NCI-H2081 treated with DMSO at 0.1 percent for 48 hours (cell line): ENCODE data around the gene NMNAT3.

Experiments
- DNase-seq: peaks from one replicate; lab custom pipeline; 2025; lab: John Stamatoyannopoulos, UW

The NMNAT3 gene

DNA sequence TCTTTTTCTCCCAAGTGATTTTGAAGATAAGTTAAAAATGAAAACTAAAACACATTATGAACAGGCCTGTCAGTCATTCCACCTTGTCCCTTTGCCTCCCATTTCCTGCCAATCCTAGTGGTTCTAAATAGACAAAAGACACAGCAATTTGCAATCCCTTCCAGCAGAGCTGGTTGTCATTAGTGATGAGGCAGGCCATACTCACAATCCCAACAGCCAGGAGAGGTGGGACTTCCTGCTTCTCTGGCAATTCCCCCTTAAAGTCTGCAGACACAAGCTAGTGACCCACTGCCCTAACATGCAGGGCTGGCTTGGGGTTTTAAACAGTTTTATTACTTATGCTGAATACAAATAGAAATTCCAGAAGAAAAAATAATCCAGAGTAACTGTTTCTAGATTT, 99.9 kb downstream of the NMNAT3 start:
- no peak for DNase-seq

DNA sequence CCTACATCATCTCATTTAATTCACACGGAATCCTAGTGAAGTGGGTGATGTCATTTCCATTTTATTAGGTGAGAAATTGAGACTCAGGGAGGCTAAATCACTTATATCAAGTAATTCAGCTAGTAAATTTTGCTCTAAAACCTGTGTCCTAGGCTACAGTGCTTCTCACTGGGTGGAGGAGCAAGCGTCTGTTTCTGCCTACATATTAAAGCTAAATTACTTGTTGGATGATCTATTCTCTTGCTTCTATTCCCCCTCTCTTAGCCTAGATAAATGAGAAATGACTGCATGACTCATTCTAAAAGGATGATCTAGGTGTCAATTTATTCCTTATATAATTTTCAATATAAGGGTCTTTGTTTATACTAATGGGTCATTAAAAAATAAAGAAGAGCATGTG, 100.4 kb downstream of the NMNAT3 start:
- no peak for DNase-seq

DNA sequence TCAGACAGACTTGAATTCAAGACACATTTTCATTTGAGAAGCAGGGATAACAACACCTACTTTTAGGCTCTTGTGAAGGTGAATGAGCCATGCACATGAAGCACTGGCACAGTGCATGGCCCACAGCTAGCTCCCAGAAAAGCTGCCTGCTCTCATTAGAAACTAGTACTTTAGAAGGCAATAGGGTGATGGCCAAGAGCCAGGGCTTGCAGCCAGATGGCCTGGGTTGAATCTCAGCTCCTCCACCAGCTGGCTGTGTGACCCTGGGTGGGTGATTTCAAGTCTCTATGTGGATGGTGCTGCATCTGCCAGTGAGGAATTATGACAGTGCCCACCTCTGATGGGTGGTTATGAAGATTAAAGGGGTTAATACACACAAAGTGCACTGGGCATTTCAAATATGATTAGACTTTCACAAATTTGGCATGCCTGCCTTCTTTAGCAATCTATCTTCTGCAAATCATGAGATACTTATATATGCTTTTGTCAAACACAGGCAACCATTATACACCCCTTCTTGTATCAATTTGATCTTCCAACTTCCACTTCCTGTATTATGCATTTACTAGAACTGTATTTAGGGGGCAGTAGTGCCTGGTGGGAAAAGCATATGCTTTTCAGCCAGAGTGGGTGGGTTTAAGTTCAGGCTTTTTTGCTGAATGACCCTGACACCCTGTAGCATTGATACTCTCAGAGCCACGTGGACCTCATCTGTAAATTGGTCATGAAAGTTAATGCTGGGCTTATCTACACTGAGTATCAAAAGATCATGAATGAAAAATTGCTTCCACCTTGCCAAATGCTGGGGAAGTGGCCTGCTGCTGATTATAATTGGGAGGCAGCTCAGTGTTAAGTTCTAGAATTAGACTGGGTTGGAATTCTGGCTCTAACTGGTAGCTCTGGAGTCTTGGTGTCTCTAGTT, 103.5 kb downstream of the NMNAT3 start:
- no peak for DNase-seq

DNA sequence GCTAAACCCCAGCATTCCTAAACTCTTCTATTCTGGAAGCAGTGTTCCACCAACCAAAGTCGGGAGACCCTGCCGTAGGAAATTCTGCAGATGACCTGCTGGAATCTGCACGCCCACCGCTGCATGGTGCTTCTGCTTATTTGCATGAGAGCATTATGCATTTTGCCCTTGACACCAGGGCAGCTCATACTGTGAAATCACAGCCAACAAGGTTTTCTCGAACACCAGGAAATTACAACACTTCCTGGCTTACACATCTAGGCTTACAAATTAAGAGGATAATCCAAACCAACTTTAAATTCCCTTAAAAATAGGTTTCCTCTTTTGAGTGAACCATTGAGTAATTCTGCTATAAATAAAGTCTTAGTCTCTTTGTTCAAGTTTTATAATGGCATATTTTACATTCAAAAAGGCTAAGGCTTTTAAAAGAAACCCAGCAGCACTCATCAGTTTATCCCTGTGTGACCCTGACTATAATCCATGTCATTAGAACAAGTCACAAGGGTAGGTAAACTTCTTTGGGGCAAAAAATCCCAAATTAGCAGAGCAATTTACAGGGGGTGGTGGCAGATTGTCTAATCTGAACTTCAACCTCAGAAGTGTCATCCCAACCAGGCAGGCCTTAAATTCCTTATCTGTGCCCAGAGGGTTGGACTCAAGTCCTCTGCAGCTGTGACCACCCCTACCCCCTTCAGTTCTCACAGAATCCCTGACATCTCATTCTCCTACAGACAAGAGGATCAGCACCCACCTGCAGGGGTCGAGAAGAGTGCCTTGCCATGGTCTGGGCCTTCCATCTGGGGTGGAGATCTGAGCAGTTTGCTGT, 104.7 kb downstream of the NMNAT3 start:
- DNase-seq = no peak

DNA sequence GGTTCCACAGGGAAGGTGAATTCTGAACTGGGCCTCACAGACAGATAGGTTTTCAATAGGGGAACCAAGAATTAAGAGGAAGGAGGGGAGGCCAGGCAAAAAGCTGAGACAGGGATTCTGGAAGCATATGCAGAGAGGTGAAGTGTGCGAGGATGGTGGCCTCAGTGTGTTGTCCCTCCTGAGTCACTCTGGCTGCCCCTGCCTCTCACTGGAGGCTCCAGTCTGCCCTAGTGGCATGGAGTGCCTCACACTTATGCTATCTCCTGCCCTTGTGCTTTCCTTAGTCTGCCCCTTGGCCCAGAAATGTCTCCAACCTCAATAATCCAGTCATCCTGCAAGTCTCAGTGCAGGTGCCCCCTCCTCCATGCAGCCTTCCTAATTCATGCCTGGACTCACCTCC, 106.1 kb downstream of the NMNAT3 start:
- DNase-seq = no peak

DNA sequence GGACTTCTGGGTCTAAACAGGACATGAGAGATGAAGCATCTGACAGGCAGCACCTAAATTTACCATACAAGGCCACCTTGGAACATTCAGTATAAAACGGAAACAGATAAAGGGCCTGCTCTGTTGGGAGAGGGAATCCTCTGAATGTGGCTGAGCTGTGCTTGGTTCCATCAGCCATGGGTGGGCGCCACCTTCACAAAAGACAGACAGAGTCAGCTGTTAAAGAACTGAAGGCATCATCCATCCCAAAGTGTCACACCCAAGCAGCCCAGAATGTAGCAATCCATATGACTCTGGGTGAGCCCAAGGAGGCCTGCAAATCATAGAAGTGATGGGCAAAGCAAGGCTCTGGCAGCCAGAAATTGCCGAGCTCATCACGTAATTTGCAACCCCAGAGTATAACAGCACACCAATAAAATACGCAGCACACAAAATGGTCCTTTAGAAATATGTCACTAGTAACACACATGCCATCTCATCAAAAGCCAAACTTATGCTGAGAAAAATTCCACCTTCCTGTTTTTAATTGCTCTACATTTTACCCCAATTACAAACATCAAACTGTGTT, 113.4 kb downstream of the NMNAT3 start:
- no peak for DNase-seq

DNA sequence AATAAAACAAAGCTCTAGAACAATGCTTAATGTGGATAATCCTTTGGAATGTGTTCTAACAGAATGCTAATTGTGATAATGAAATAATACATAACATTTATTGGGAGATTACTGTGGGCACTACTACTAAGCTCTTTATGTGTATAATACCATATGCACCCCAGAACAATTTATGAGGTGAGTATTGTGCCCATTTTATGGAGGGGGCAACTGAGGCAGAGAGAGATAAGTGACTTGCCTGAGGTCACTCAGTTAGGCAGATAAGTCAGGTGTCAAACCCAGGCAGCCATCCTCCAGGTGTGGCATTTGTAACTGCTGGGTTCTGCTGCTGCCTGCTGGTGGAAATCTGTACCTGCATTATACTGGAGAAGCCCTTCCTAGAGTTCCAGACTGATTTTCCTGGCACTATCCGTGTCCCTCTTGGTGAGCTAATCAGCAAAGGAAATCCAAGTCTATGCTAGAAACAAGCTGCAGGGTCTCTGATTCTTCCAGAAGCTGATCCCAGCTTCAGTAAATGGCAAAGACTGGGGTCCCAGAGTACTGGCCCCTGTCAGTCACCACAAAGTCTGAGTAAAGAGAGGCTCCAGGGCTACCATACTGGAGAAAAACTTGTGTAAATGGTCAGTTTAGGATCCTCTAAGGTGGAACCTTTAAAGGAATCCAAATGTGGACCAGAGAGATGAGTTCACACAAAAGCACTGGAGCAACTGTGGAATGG, 115.7 kb downstream of the NMNAT3 start:
- peak; percentile 83 for DNase-seq

DNA sequence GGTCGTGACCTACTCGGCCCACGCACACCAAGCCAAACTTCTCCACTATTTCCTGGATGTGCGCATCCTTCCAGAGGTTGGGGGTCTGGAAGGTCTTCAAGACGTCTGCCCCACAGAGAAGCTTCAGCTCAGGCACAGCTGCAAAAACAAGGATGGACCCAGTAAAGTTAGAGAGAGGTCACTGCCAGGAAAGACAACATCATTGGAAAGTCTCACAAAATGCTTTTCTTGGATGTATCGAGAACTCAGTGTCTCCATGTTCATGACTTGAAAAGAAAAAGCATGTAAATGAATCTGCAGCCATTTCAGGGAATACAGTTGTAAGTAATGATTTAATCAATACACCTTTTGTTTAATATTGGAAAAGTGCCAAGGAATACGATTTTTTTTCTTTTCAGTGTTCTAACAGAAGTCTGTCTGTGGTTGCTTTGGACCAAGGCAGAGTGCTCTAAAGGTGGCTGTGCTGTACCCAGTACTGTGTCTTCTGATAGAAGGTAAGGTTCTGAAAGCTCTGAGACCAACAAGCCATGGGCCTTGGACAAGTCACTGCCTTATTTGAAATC, 116.4 kb downstream of the NMNAT3 start:
- peak; percentile 34 for DNase-seq

DNA sequence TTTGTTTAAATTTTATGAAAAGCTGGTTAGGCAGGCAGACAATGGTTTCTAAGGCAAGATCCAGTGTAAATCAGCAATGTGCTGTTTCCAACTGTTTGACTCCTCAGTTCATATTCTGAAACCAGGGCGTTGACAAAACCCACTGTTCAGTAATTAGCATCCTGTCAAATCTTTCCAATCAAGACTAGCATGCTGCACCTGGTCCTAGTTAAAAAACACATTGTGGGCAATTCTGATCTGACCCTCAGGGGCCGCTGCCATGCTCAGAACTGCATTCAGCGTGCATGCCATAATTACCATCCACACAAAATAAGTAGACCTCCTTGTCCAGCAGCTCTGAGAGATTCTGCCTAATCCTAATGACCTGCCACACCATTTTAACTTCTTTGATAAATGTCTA, 117.4 kb downstream of the NMNAT3 start:
- peak; percentile 82 for DNase-seq

DNA sequence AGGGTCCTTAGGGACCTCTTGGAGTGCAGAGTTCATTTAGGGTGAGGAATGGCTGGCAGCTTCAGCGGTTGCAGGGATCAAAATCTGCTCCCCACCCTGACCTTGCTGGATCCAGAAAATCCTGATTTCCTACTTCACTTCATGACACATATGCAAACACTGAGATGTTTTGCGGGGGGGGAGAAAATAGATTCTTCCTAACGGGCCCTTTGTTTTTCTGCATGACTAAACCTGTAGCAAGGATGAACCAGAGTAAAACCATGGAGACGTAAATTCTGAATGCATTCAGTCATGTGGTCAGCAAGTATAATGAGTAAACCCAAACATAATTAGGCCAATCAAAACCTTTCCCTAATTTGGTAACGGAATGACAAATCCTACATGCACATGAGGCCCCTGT, 118.2 kb downstream of the NMNAT3 start:
- peak; percentile 8 for DNase-seq

DNA sequence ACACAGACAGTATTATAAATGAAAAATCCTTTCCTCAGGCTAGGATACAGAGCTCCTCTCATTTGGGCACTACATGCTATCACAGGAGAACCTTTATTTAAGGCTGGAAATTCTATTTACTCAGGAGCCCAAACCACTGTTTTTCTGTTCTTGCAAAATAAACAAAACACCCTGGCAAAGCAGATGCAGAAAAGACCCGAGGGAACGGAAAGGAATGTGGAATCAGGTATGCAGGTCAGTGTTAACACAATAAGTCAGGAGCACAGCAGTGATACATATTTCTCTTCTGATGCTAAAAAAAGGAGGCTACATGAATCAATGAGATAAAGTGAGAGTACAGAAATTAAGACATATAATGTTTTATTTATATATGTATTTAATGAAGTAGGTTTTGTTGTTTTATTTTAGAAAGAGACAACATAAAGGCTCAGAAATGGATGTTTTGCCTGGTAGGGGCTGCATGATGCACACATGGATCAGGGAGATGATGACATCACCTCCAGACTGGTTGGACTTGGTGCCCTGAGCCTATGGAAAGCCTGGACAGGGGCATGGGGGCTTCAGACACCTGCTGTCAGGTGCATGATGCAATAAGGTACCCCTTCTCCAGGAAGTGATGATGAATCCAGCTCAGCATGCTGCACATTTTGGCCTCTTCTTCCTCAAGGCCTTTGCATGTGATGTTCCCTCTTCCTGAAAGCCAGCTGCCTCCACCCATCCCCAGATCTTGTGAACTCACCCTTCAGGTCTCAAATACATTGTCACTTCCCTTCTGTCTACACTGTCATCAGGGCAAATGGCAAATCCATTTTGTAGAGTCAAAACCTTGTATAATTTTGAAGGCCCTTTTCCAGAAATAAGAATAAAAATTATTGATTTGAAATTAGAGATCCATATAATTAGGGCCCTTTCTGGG, 119.2 kb downstream of the NMNAT3 start:
- DNase-seq = no peak

DNA sequence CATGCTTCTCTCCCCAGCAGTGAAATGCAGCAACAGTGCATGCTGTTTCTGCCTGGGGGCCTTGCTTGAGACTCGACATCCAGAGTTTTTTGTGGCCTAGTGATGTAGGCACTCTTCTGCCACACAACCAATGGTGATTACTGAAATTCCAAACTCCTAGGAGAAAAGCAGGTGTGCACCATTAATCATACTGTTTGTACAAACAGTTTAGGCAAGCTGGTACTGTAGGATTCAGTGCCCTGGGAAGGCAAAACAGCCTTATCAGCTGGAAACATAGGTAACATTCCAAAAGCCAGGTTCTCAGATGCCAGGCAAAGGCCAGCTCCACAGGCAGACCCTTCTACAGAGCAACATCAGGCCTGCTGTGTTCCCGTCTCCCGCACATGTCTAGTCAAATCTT, 120.7 kb downstream of the NMNAT3 start:
- no peak for DNase-seq

DNA sequence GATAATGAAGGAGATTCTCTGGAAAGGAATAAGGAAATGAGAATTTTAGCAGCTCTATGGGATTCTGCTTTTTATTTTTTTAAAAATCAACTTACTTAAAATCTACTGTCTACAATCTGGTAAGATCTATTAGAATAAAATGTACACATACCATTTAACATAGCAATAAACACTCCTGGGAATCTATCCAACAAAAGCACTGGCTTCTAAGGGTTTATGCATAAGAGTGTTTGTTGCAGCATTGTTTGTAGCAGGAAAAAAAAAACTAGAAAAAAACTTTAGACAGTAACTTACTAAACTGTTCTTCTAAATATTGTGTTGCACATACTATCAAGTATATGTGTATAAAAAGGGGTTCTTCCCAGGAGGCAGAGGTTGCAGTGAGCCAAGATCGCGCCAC, 122.5 kb downstream of the NMNAT3 start:
- DNase-seq = no peak

DNA sequence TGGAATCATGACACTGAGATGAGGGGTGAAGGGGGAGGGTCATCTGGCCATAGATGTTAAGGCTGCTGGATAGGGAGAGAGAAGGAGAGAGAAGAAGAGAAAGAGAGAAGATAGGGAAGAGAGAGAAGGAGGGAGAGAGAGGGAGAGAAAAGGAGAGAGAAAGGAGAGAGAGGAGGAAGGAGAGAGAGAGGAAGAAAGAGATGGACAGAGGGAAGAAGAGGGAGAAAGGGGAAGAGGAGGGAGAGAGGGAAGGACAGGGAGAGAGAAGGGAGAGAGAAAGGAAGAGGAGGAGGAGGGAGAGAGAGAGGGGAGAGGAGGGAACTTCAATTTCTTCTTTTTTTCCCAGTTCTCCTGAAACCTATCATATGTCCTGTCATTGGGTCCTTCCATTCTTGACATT, 123.1 kb downstream of the NMNAT3 start:
- no peak for DNase-seq

DNA sequence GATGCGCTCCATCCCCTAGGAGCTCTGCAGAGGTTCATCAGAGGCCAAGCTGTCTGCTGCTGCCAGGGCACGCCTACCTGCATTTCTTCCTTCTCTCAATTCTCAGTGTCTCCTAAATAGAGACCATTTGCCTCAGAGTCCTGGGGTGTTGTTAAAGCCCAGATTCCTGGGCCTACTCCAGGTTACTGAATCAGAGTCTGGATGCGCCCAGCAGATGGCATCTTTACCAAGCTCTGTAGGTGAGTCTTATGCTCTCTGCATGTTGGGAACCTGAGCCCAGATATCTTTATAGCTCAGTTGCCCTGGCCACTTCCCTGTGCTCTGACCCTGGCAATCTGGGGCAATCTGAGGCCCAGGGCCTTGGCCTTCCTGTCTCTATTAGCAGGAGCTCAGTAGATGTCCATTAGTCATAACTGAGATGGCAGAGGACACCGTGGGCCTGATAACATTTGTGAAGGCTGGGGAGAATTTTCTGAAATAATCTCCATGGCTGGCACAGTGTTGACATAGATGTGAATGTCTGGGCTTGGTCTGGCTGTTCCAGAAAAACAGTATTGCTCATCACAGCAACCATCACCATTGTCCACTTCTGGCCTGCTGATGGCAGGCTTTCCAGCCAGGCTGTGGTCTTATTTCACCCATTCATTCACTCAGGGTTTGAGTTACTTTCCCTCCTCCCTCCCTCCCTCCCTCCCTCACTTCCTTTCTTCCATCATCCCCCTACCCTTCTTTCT, 125.0 kb downstream of the NMNAT3 start:
- DNase-seq = no peak

DNA sequence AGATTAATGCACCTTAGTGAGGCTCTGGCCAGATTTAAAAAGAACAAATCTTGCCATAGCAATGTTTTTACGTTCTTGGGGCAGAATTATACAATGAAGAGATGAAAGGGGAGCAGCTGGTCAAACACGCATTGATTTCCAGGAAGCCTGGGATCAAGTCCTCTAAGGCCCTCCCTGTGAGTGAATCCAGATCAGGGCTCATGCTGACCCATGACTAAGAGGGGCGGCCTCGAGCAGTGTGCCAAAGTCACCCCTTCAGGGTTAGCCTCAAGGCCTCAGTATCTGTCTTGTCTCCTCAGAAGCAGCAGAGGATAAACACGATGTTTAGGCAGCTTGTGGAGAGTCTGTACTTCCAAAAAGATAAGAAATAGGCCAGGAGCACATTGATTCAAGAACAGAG, 129.0 kb downstream of the NMNAT3 start:
- DNase-seq = no peak

DNA sequence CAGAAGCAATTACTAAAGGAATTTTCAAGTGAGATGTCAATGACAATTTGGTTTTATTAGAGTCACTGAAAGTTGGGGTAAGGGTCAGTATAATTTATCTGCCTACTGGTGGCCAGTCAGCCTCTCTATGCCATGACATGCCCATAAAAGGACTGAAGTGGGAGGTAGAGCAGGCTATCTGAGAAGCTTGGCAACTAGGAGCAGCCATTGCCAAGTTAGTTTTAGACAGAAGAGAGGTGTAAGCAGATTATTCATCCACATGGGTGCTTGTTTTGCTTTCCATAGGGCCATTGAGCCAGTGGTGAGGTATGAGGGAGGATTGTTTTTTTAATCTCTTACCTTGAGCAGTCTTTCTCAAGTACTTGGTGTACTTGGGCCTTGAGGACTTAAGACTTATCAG, 130.1 kb downstream of the NMNAT3 start:
- no peak for DNase-seq

DNA sequence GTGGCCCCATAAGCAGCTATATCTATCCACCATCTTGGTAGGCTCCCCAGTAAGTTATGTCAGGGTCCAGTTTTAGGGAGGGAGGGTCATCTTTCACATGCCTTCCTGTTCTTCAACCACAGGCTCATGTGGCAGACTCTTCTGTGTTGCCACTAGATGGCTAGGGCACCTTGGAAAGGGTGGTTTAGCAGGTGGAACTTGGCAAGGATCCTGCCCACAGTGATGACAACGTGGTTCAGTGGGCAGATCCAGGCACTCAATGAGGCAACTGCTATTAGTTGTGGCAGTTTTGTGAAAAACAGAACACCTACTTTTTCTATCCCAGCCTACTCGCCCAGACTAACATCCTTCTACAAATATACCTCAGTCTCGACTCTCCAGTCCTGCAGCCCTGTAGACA, 131.0 kb downstream of the NMNAT3 start:
- DNase-seq = no peak

DNA sequence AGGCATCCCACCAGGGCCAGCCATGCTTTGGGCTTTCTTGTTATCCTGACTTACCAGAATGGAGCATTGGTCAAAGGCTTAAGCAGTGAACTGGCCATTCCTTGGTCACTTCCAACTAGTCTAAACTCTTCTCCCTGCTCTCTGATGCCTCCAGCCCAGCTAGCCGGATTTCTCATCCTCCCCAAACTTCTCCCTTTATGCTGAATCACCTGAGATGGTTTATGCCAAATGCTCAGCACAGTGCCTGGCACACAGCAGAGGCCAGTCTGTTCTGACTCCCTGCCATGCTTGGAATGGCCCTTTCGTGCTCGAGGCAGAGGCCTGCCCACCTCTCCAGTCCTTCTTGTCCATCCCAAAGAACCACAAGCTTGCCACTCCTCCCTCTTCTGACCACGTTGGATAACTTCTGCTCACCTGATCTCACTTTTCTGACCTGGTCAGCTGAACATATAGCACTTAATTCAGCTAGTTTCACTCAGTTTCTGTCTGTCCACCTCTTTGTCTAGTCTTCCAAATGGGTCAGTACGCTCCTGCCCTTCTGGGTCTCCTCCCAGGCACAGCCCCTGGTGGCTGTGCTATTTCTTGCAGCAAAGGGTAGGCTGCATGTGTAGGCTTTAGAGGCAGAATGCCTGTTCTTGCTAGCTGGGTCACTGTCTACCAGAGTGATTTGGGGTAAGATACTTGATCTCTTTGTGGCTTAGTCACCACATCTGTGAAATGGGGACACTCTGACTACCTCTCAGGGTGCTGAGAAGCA, 136.1 kb downstream of the NMNAT3 start:
- no peak for DNase-seq
